GM18907 (cell line): ENCODE measurements around the gene DYSF.
A peak's percentile ranks its signal among the peaks of the same experiment; 100 is the strongest.
"Not testable (repeated sequence)": the region's sequence is repeated elsewhere in the genome, so short reads cannot be mapped to it uniquely, and the experiment has no call there.

ENCODE experiments used
- ATAC-seq: cut with Tn5 transposase; IDR thresholded peaks from one replicate; pipeline ENCODE4 v1.9.1; 2021; ENCODE audit warnings: mild to moderate bottlenecking, moderate library complexity; ENCODE audit not compliant: unreplicated experiment

Gene DYSF

GRCh38 chr2:71630454-71631328 is 177.3 kb downstream of the DYSF start:
- peak; percentile 91 for ATAC-seq

- no peak for ATAC-seq
Measured at GRCh38 chr2:71631411-71631931, 178.1 kb downstream of the DYSF start.

- no peak for ATAC-seq
Measured at GRCh38 chr2:71633086-71633485, 179.7 kb downstream of the DYSF start.

- no peak for ATAC-seq
Measured at GRCh38 chr2:71634567-71634966, 181.2 kb downstream of the DYSF start.

GRCh38 chr2:71635798-71636197 is 182.4 kb downstream of the DYSF start:
- ATAC-seq, result no peak

- ATAC-seq, result no peak
Measured at GRCh38 chr2:71637168-71637567, 183.8 kb downstream of the DYSF start.

GRCh38 chr2:71637736-71638135 is 184.4 kb downstream of the DYSF start:
- no peak for ATAC-seq

- ATAC-seq, result no peak
Measured at GRCh38 chr2:71639735-71640134, 186.4 kb downstream of the DYSF start.

- ATAC-seq, result no peak
Measured at GRCh38 chr2:71640489-71640888, 187.1 kb downstream of the DYSF start.

GRCh38 chr2:71643674-71644357 is 190.5 kb downstream of the DYSF start:
- no peak for ATAC-seq

GRCh38 chr2:71646028-71646427 is 192.7 kb downstream of the DYSF start:
- ATAC-seq, result no peak

- ATAC-seq, result no peak
Measured at GRCh38 chr2:71647356-71647755, 194.0 kb downstream of the DYSF start.

GRCh38 chr2:71655498-71655897 is 202.1 kb downstream of the DYSF start:
- no peak for ATAC-seq

- ATAC-seq, result not testable (repeated sequence)
Measured at GRCh38 chr2:71658256-71658655, 204.9 kb downstream of the DYSF start.

- no peak for ATAC-seq
Measured at GRCh38 chr2:71658771-71659170, 205.4 kb downstream of the DYSF start.

- ATAC-seq, result no peak
Measured at GRCh38 chr2:71659868-71660518, 206.6 kb downstream of the DYSF start.

GRCh38 chr2:71661782-71662181 is 208.4 kb downstream of the DYSF start:
- no peak for ATAC-seq

GRCh38 chr2:71662665-71663394 is 209.5 kb downstream of the DYSF start:
- no peak for ATAC-seq

- no peak for ATAC-seq
Measured at GRCh38 chr2:71664161-71664560, 210.8 kb downstream of the DYSF start.

GRCh38 chr2:71665168-71666093 is 212.1 kb downstream of the DYSF start:
- ATAC-seq, result no peak
